Middle frontal gyrus (tissue), 1 donor: ENCODE measurements around the gene JPT1.
"Not testable (repeated sequence)": the region's sequence is repeated elsewhere in the genome, so short reads cannot be mapped to it uniquely, and the experiment has no call there.

ENCODE experiments used
- DNase-seq: peaks from one replicate; pipeline ENCODE4 v3.0.0-alpha.2; 2015; ENCODE audit warnings: low spot score; ENCODE audit errors: extremely low spot score

Gene JPT1

DNA sequence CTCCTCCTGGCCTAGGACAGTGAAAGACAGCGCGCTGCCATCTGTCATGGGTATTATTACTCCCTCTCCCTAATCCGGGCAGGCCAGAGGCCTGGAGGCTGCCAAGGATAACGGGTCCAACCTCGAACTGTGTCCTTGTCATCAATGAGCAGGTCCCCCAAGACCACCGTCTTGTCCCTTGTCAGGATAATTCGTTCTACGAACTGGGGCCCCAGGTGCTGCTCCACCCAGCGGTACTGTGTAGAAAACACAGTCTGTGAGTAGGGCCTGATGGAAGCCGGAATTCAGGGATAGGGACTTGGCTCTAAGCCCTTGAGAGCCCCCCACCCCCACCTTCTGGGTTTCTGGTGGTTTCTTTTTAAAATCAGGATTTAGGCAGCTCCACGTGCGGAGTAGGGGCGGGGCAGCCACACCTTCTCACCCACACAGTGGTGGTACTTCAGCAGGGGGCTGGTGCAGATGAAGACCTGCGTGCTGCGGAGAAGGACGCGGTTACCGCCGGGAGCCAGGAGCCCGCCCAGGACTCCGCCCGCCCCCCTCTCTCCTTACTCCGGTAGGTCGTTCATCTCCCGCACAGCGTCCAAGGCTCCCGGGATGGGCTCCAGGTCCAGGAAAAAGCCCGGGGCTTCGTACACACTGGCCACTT, 23.6 kb downstream of the JPT1 start:
- DNase-seq = no peak

DNA sequence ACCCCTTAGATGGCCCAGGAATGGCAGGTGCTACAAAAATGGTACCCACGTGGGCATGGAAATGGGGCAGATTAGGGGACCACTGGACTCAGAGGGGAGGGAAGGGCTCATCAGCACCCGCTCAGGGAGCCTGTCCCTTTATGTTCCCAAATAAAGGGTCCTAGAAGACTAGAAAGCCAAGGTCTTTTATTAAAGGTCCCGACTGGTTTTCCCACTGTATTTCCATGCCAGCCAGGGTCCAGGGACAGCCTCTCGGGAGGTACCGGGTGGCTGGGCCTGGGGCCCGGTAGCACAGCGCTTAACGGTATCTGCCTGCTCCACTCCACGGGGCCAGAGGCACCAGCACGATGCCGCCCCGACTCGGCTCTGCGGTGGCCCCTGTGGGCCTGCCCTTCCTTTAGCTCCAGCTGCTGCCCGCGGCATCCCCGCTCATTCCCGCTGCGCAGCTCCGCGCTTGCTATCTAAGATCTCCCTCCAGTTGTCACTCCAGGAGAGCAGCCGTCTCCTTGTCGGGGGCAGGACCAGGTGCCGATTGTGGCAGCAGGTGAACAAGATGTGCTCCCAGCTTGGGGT, 24.2 kb downstream of the JPT1 start:
- DNase-seq = no peak

DNA sequence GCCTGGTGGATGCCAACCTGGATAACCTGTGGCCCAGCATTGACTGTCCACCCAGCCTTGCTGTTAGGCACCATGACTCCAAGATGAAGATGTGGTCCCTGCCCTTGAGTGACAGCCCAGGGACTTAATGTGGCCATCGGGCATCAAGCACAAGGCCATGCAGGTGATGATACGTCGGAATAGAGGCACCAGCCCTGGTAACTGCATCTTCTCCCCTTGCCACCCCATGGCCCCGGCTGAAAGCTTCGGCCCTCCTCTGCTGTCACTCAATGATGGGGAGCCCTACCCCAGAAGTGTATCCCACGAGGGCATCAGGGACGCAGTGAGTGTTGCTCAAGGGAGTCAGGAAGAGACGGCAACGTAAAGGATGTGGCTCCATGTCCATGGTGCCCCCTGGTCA, 24.7 kb downstream of the JPT1 start:
- no peak for DNase-seq

DNA sequence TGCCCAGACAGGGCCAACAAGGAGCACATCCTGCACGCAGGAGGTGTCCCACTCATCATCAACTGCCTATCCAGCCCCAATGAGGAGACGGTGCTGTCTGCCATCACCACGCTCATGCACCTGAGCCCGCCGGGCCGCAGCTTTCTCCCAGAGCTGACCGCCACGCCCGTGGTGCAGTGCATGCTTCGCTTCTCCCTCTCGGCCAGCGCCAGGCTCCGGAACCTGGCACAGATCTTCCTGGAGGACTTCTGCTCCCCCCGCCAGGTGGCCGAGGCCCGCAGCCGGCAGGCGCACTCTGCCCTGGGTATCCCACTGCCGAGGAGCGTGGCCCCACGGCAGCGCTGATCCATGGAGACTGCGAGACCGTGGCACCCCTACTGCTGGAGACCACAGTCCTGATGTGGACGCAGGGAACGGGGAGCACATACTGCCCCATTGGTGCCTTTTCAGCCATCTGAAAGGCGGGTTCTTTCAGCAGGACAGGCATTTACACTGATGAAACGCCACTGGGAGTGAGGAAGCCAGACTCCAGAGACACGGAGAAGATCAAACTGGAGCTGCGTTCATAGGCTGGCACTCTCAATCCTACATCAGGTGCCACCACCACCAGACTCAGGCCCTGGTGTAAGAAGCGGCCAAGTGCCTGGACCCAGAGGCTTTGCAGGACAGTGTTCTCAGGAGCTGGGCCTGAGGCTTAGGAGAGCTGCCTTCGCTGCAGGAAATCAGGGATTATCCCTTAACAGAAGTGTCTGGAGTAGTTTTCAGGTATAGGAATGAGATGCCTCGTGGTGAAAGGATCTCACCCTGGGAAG, 25.4 kb downstream of the JPT1 start:
- no peak for DNase-seq

DNA sequence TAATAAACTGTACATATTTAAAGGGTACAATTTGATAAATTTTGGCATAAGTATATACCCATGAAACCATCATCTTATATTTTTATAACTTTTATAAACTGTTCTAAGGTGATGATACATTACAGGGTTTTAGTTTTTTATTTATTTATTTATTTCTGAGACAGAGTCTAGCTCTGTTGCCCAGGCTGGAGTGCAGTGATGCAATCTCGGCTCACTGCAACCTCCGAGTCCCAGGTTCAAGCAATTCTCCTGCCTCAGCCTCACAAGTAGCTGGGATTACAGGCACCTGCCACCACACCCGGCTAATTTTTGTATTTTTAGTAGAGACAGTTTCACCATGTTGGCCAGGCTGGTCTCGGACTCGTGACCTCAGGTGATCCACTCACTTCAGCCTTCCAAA, 26.4 kb downstream of the JPT1 start:
- not testable (repeated sequence) for DNase-seq

DNA sequence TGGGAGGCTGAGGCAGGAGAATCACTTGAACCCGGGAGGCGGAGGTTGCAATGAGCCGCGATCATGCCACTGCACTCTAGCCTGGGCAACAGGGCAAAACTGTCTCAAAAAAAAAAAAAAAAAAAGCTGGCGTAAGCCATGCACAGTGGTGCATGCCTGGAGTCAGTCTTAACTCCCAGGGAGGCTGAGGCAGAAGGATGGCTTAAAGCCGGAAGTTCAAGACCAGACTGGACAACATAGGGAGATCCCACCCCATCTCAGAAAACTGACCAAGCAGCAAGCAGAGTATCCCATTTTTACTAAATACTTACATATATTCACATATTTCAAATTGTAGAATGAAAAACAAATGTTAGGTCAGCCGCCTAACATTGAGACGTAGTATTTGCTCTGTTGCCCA, 27.4 kb downstream of the JPT1 start:
- no peak for DNase-seq

DNA sequence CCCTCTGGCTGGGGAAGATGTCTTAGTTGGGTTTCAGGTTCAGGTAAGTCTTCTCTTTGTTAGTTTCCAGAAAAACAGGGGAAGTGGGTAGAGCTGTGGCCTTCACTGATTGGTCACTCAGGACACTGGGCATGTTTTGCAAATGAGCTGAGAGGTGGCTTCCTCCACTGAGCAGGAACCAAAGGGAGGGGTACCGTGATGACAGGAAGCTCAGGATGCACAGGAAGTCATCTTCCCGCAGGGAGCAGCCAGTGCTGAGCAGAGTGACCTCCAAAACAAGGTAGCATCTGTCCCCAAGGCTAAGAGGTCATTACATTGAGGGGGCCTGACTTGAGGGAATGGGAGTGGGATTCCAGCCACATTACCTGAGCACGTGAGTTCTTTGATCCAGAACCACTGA, 28.3 kb downstream of the JPT1 start:
- DNase-seq = no peak

DNA sequence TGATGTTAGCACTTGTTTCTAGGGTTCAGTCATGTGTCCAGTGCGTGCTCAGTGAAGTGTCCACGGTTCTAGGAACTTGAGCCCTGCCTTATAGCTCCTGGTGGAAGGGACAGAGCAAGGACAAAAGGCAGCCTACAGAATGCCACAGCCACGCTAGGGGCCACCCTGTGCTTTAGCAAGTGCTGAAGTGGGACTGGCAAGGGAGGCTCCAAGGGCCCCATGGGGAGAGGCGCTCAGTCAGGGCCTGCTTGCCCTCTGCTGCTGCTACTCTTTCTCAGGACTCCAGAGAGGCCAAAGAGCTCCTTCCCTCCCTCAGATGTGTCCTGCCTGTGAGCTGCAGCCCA, 29.5 kb downstream of the JPT1 start:
- no peak for DNase-seq

DNA sequence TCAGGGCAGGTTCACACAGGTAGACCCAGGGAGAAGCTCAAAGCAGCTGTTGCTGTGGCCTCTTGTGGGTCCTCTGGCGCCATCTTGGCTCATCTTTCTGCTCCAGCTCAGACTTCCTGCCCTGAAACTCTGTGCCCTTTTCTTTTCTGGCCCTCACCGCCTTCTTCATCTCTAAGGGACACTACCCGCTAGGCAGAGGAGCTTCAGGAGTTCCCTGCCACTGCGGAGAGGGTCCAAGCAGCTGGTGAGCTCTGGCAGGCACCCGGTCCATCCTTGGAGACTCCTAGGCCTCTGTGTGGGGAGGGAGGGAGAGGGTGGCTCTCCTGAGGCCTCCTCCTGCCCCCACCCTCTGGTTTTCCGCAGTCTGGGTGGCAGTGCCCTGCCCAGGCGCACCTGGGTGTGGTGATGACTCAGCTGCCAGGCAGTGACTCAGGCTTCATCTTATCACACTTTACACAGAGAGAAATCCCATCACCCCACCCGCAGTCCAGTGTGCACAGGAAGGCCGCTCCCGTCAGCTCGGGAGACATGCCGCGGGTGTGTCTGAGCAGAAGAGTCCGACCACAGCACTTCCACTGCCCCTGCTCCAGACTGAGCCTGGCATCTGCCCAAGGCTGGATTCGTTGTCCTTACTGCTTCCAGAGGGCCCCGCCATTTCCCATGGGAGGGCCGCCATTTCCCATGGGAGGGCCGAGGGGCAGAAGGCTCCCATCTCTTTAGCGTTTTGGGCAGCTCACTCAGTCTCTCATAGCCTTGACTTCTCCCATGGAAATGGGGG, 30.1 kb downstream of the JPT1 start:
- DNase-seq = no peak

DNA sequence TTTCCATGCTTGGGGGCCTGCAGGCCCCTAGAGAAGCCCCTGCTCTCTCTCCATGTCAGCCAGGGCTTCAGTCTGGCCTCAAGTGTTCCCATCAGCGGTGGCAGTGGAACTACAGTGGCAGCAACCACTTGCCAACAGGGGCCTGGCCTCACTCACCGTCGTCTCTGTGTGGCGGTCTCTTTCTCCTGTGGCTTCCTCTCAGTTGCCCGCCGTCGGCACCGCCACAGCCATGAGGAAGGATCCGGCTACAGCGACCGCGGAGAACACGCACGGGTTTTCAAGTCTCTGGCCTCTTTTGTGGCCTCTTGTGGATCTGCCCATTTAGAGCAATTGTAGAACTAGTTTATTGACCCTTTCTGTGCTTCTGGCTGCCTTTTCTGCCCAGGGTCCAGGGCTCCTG, 36.0 kb downstream of the JPT1 start:
- DNase-seq = no peak

DNA sequence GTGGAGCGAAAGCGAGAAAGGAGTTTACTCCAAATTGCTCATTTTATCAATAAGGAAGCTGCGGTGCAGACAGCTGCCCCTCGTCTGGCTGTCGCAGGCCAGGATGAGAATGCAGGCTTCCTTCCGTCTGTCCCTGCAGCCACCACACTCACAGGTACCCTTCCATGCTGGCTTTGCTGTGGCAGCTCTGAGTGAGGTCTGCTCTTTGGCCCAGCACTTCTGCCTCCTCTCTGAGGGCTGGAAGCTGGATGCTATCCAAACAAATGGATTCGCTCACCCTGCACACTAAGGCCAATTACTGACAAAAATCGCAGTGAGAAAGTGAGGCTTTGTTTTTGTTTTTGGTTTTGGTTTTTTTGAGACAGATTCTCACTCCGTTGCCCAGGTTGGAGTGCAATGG, 37.6 kb downstream of the JPT1 start:
- no peak for DNase-seq

DNA sequence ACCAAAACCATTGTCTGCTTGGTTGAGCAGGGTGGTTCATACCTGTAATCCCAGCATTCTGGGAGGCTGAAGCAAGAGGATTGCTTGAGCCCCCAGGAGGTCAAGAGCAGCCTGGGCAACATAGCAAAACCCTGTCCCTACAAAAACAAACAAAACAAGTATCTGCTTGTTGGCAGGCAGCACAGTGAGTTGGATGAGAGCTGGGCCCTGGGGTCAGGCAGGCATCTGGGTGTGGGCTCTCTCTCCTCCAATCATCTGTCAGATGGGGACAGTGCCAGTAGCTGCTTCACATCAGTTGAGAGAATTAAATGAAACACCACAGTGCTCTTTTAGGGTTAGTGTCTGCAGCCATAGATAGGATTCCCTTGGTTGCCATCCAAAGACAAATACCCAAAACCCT, 38.8 kb downstream of the JPT1 start:
- DNase-seq = no peak

DNA sequence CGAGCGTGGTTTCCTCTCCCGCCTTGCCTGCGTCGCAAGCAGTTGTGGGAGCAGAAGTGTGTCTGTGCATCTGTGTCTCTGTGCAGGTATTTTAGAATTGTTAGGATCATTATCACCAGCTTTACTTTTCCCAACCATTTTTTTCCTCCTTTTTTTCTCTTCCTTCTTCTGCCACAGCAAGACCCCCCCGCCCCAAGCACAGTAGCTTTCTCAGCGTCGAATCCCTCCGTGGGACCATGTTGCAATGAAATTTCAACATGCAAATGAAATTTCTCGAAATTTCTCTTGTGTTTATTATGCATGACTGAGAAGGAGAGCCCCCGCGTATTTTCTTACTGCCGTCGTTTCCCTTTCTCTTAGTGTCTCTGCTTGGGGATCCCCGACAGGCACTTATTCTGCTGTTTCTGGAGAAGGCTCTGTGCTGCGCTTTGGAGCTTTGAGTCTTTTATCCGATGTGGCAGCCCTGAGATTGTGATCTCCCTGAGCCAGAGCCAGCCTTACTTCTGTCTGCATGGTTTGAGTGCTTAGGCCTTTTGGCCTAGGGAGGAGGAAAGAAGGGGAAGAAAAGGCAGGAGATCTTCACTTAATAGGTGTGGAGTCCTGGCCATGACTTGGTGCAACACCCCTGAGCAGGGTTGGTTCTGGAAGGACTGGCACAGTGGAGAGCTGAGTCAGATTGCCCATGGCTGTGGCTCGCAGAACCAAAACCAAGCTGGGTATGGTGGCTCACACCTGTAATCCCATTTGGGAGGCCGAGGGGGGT, 39.6 kb downstream of the JPT1 start:
- DNase-seq = no peak

DNA sequence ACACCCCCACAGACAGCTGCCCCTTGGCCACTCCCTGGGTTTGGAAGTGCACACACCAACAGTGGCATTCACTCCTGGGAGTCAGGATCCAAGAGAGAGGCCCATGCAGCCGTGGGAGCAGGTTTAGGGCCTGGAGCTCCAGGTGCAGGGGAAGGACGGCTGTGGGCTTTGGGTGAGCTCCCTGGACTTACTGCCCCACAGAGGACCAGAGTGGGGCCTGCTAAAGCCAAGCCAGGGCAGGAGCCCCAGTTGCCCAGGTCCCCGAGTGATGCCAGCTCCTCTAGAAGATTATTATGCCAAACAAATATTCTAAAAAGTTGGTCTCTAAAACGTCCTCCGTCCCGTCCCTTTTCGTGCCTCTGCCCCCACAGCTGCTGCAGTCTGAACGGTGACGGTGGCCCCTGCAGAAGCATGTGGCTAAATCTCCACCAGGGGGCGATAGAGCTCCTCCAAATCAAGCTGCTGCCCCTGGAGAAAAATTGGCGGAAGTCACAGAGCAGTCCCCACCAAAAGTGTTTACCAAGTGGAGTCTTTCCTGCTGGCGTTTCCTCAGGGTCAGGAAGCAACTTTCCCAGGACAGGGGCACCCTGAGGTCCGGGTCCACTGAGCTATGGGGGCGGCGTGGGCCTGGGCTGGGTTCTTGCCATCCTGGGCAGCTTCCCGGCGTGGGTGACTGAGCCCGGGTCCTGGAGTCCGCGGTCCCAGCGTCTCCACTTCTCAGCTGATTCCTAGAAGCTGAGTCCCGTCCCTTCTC, 40.3 kb downstream of the JPT1 start:
- DNase-seq = peak; percentile 85

DNA sequence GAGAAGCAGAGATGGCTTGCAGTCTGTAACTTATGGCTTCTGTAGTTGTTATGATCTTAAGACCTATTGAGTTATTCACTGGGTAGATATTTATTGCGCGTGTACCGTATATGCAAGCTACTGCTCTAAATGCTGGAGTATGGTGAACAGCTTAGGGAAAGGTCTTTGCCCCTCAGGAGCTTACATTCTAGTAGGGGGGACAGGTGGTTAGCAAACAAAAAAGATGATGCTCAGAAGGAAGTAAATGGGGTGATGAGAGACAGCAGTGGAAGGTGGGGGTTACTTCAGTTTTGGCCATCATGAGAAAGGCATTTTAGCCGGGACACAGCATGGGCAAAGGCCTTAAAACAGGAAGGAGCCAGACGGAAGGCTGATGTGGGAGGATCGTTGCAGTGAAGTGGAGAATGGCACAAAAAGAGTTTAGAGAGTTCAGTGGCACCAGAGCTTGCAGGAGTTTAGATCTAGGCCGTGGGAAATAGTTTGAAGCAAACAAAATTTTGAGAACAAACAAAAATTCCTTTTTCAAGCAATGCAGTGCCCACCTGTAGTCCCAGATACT, 42.5 kb downstream of the JPT1 start:
- no peak for DNase-seq

DNA sequence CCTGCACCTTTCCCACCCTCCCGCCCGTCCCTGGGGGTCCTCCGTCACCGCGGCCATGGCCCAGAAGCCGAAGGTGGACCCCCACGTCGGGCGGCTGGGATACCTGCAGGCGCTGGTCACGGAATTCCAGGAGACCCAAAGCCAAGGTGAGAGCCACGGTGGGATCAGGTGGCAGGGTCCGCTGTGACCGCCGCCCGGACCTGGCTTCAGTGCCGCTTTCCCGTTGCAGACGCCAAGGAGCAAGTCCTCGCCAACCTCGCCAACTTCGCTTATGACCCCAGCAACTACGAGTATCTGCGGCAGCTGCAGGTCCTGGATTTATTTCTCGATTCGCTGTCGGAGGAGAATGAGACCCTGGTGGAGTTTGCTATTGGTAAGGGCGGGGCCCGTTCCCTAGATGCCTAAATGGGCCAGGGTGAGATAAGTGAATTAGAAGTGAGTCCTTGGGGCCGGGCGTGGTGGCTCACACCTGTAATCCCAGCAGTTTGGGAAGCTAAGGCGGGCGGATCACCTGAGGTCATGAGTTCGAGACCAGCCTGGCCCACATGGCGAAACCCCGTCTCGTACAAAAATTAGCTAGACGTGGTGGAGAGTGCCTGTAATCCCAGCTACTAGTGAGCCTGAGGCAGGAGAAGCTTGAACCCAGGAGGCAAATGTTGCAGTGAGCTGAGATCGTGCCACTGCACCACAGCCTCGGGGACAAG, 43.9 kb downstream of the JPT1 start:
- DNase-seq = no peak

DNA sequence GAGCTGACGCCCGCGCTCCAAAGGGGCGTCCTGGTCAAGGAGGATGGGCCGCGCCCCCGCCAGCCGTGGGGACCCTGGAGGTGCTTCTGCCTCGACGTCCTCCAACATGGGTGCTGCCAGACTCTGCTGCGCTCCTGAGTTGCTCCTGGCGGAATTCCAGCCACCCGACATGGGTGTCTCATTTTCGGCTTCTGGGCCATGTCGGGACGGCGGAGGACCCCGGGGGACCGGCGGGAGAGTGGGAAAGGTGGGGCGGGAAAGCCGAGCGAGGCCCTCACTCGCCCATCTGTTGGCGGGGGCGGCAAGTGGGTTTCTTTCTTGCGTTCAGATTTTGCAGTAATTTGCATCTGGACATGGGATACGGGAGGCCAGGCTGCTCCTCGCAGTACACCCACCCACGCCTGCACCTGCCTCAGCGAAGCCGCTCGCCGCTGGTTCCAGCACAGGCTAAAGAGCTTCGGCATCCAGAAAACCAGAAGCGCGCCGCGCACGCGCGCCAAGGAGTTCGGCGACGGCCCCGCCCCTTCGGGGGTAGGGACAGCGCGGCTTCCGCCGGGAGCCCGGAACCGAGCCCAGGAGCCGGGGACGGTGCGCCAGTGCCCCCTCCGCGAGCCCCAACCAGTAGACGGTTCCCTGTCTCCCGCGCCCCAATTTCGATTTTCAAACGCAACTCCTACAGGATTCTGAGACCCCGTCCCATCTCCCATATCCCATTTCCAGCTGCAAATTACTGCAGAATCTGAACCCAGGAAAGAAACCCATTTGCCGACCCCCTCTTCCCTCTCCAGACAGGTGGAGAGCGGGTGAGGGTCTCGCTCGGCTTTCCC, 44.7 kb downstream of the JPT1 start, which contains the start of gene ARMC7:
ARMC7 (plus strand) TSS at position 563 of the 827 bp plus-strand sequence. CDS start 320 bp downstream, outside the sequence.
- DNase-seq = peak; percentile 85

DNA sequence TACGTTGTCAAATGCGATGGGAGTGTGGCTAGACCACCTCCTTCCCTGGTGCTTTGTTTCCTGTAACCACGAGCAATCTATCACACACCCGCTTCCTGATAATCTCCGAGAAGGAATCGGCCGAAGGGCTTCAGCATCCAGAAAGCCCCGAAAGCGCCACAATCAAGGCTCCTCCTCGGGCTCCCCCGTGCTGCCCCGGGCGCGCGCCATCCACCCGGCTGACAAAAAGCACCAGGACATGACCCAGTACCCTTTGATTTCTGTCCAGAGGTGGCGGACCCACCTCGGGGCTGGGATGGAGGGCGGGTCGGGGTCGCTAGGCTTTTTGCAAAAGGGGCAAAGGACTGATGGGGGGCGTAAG, 45.3 kb downstream of the JPT1 start:
- no peak for DNase-seq

DNA sequence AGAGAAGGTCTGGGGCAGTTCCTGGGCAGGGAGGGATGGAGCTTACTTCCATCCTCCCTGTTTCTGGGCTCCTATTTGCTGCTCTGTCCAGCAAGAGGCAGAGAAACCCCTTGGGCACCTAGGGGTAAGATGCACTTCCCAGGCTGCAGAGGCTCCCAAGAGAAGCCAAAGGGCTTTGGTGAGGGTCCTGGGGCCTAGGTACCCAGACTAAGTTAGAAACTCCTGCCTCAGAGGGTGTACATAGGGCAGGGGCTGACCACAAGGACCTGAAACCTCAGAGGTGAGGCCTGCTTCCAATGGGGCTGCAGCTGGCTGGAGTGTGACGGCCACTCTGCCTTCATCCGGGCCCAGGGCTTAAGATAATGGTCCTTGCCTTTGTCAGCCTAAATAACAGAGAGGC, 46.1 kb downstream of the JPT1 start:
- DNase-seq = no peak
